WTC11 (cell line): ENCODE results near the gene GTF2H3. TPM values are rescaled to one million over a fixed set of nuclear protein-coding genes. Genes with fewer than 3 reads are reported as not detected.

ENCODE experiments used
- ATF2 ChIP-seq: sonication (generic); formaldehyde crosslinking; IDR thresholded peaks from 2 replicates; pipeline ENCODE4 v1.8.1; 2022; ENCODE audit warnings: low read depth, missing genetic modification reagents, borderline replicate concordance
- E2F1 ChIP-seq: sonication (generic); formaldehyde crosslinking; IDR thresholded peaks from 2 replicates; pipeline ENCODE4 v1.8.0; 2022; ENCODE audit warnings: mild to moderate bottlenecking, missing genetic modification reagents
- E2F4 ChIP-seq: sonication (generic); formaldehyde crosslinking; IDR thresholded peaks from 2 replicates; pipeline ENCODE4 v1.8.1; 2022; ENCODE audit warnings: low read depth, mild to moderate bottlenecking, moderate library complexity, missing genetic modification reagents, borderline replicate concordance
- ESRRA ChIP-seq: sonication (generic); formaldehyde crosslinking; IDR thresholded peaks from 2 replicates; pipeline ENCODE4 v1.8.1; 2022; ENCODE audit warnings: mild to moderate bottlenecking, missing genetic modification reagents, borderline replicate concordance
- FOXJ3 ChIP-seq: sonication (generic); formaldehyde crosslinking; IDR thresholded peaks from 2 replicates; pipeline ENCODE4 v1.9.0; 2021; ENCODE audit warnings: missing genetic modification reagents, mild to moderate bottlenecking, borderline replicate concordance
- FOXP1 ChIP-seq: sonication (generic); formaldehyde crosslinking; IDR thresholded peaks from 2 replicates; pipeline ENCODE4 v1.8.0; 2022; ENCODE audit warnings: missing genetic modification reagents, mild to moderate bottlenecking, moderate library complexity, borderline replicate concordance
- GRHL2 ChIP-seq: fragments of 250-450 bp; sonication (Bioruptor Pico); IDR thresholded peaks from 2 replicates; pipeline ENCODE4 v1.8.0; 2022; ENCODE audit warnings: mild to moderate bottlenecking, moderate library complexity; ENCODE audit not compliant: insufficient replicate concordance, severe bottlenecking
- HMGA2 ChIP-seq: fragments of 250-450 bp; sonication (Bioruptor Pico); IDR thresholded peaks from 2 replicates; pipeline ENCODE4 v1.4.0; 2021; ENCODE audit warnings: mild to moderate bottlenecking, moderate library complexity
- KAT7 ChIP-seq: sonication (generic); formaldehyde crosslinking; IDR thresholded peaks from 2 replicates; pipeline ENCODE4 v1.8.1; 2023; ENCODE audit warnings: missing genetic modification reagents, mild to moderate bottlenecking, borderline replicate concordance
- MAX ChIP-seq: sonication (generic); formaldehyde crosslinking; IDR thresholded peaks from 2 replicates; pipeline ENCODE4 v1.8.0; 2022; ENCODE audit warnings: mild to moderate bottlenecking, missing genetic modification reagents
- MLX ChIP-seq: sonication (generic); formaldehyde crosslinking; IDR thresholded peaks from 2 replicates; pipeline ENCODE4 v1.8.1; 2023; ENCODE audit warnings: mild to moderate bottlenecking, missing genetic modification reagents, moderate library complexity
- NFATC4 ChIP-seq: fragments of 250-450 bp; sonication (Bioruptor Pico); IDR thresholded peaks from 2 replicates; pipeline ENCODE4 v1.9.0; 2021; ENCODE audit warnings: mild to moderate bottlenecking
- RORB ChIP-seq: fragments of 250-450 bp; sonication (Bioruptor Pico); IDR thresholded peaks from 2 replicates; pipeline ENCODE4 v1.9.0; 2021; ENCODE audit warnings: mild to moderate bottlenecking
- STAT6 ChIP-seq: sonication (generic); formaldehyde crosslinking; conservative IDR thresholded peaks from 2 replicates; pipeline ENCODE4 v1.8.1; 2023; ENCODE audit warnings: mild to moderate bottlenecking, low read depth, missing genetic modification reagents, moderate library complexity
- TCF7 ChIP-seq: sonication (generic); formaldehyde crosslinking; IDR thresholded peaks from 2 replicates; pipeline ENCODE4 v1.8.0; 2022; ENCODE audit warnings: mild to moderate bottlenecking, low read depth, missing genetic modification reagents, moderate library complexity
- TEAD1 ChIP-seq: sonication (generic); formaldehyde crosslinking; IDR thresholded peaks from 2 replicates; pipeline ENCODE4 v1.8.0; 2022; ENCODE audit warnings: mild to moderate bottlenecking, missing genetic modification reagents
- ZMAT4 ChIP-seq: fragments of 250-450 bp; sonication (Bioruptor Pico); IDR thresholded peaks from 2 replicates; pipeline ENCODE4 v1.9.0; 2021; ENCODE audit warnings: mild to moderate bottlenecking
- ZNF121 ChIP-seq: sonication (generic); formaldehyde crosslinking; IDR thresholded peaks from 2 replicates; pipeline ENCODE4 v1.8.0; 2023; ENCODE audit warnings: missing genetic modification reagents
- ZNF138 ChIP-seq: sonication (generic); formaldehyde crosslinking; conservative IDR thresholded peaks from 2 replicates; pipeline ENCODE4 v1.8.1; 2022; ENCODE audit warnings: mild to moderate bottlenecking, moderate library complexity, missing genetic modification reagents
- ZNF232 ChIP-seq: sonication (generic); formaldehyde crosslinking; IDR thresholded peaks from 2 replicates; pipeline ENCODE4 v1.8.0; 2022; ENCODE audit warnings: mild to moderate bottlenecking, missing genetic modification reagents
- ZNF317 ChIP-seq: sonication (generic); formaldehyde crosslinking; IDR thresholded peaks from 2 replicates; pipeline ENCODE4 v1.8.1; 2023; ENCODE audit warnings: low read depth, mild to moderate bottlenecking, moderate library complexity, missing genetic modification reagents, borderline replicate concordance
- ZNF512 ChIP-seq: sonication (generic); formaldehyde crosslinking; IDR thresholded peaks from 2 replicates; pipeline ENCODE4 v1.8.1; 2022; ENCODE audit warnings: missing genetic modification reagents, borderline replicate concordance
- ZNF532 ChIP-seq: fragments of 250-450 bp; sonication (Bioruptor Pico); IDR thresholded peaks from 2 replicates; pipeline ENCODE4 v1.9.0; 2021; ENCODE audit warnings: mild to moderate bottlenecking, borderline replicate concordance
- total RNA-seq: library from RNA; stranded (reverse); gene quantifications from 3 replicates; pipeline ENCODE4 v1.2.3, GENCODE V29; 2021

GTF2H3 gene
- total RNA-seq, 1 experiment from 2014 or later: 31.6 TPM

- no peak for TF ChIP-seq STAT6 (CRISPR knock-in tag)
- peak; percentile 35; the same call in 1 of the 2 replicates for TF ChIP-seq ATF2 (CRISPR knock-in tag)
- 0 out of 2 replicates have a peak, but pooled peaks have one; percentile 48 for TF ChIP-seq ZNF138 (CRISPR knock-in tag)
- TF ChIP-seq TCF7 (CRISPR knock-in tag): peak; percentile 55; the same call in 1 of the 2 replicates
- TF ChIP-seq E2F4: no peak; the same call in 1 of the 2 replicates
- no peak; the same call in 1 of the 2 replicates for TF ChIP-seq ZNF317 (CRISPR knock-in tag)
- TF ChIP-seq ZNF532: no peak
- no peak for TF ChIP-seq RORB (CRISPR knock-in tag)
- no peak; the same call in none of the 2 replicates for TF ChIP-seq KAT7
- TF ChIP-seq MLX (CRISPR knock-in tag): peak; percentile 92; the same call in 1 of the 2 replicates
- peak; percentile 99 for TF ChIP-seq MAX (CRISPR knock-in tag)
- TF ChIP-seq FOXJ3: peak; percentile 77; the same call in 1 of the 2 replicates
- no peak for TF ChIP-seq ZNF512 (CRISPR knock-in tag)
- peak; percentile 73; the same call in 1 of the 2 replicates for TF ChIP-seq TEAD1 (CRISPR knock-in tag)
- no peak for TF ChIP-seq HMGA2 (CRISPR knock-in tag)
- TF ChIP-seq E2F1 (CRISPR knock-in tag): peak; percentile 88
- no peak for TF ChIP-seq GRHL2 (CRISPR knock-in tag)
- TF ChIP-seq FOXP1: peak; percentile 86
- TF ChIP-seq NFATC4 (CRISPR knock-in tag): no peak
- peak; percentile 94 for TF ChIP-seq ZNF232 (CRISPR knock-in tag)
- TF ChIP-seq ESRRA (CRISPR knock-in tag): peak; percentile 87; the same call in 1 of the 2 replicates
- TF ChIP-seq ZNF121 (CRISPR knock-in tag): no peak
- TF ChIP-seq ZMAT4 (CRISPR knock-in tag): no peak
Measured at GRCh38 chr12:123601602-123602489, 31.8 kb upstream of the GTF2H3 start, which contains the start of gene DDX55 (continued).
